Measurements from ENCODE around the gene BAHCC1. TPM values are rescaled to one million over a fixed set of nuclear protein-coding genes. Genes with fewer than 3 reads are reported as not detected.

The BAHCC1 gene
- total RNA-seq, 1 experiment from 2014 or later, result 11.6 TPM

DNA sequence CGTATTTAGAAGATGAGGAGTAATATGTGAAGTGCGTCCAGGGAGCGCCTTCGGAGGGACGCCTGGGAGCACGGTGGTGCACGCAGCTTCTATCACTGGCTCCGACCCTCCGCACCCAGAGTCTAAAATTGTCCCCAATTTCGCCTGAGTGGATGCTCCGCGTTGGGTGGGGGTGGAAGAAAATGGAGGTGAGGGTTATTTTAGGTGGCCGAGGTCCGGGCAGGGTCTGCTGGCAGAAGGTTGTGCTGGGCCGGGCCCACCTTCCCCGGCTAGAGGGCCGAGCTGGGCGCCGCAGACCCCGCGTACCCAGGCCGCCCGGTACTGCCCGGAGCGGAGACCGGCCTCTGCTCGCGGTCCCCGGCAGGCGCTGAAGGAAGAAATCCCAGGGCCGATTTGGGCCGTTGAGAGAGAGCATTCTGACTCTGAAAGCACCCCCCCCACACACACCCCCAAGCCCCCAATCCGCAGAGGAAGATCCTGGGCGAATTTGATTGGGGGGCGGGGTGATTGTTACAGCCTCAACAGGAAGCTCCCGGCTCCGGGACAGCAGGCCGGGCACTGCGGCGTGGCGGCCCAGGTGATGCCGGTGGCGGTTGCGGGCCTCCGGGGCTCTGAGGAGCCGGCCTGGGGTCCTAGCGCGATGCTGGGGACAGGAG is 3.0 kb downstream of the BAHCC1 start:
- DNase-seq (ENCODE audit: low spot score), result peak; percentile 25

DNA sequence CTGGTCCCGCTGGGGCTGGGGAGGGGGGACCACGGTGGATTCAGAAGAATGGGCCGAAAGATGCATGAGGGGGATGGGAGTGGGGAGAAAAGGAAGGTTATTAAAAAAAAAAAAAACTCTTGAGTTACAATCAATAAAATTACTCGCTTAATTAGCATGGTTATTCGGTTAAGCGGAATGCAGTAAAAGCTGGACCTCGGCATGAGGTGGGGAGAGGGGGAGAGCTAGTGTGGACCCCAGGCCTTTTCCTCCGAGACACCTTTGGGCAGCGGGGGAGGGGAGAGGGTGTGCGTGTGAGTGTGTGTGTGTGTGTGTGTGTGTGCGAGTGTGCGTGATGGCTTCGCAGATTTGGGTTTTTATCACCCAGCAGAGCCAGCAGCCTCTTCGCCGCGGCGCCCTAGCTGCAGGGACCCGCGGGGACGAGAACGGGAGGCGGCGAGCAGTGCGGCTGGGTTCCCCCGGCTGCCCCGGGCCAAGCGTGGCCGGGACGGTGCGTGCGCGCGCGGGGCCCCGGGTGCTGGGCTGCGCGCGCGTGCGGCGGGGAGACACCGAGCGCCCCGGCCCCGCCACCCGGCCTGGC is 3.7 kb downstream of the BAHCC1 start:
- peak; percentile 28 for DNase-seq (ENCODE audit: low spot score)

DNA sequence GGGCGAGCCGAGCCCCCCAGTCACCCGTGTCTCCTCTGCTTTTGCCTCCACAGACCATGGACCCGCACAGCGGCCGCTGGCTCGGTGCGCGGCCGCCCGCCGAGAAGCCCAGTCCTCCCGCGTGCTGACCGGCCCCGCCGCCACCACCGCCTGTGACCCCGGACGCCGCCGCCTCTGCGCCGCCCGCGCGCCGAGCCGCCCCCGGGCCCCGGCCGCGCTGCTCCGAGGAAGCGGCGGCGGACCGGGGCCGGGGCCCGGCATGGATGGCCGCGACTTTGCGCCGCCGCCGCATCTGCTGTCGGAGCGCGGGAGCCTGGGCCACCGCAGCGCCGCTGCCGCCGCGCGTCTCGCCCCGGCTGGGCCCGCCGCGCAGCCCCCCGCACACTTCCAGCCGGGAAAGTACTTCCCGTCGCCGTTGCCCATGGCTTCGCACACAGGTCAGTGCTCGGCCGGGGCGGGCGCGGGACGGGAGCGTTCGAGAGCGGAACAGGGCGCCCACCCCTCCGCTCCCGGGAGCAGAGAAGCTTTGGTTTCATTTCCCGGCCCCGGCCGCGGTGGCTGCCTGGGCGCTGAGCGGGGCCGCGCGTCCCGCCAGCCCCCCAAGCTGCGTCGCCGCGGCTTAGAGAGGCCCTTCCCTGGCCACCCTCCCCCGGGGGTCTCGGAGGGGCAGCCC is 4.4 kb downstream of the BAHCC1 start:
- no peak for DNase-seq (ENCODE audit: low spot score)

DNA sequence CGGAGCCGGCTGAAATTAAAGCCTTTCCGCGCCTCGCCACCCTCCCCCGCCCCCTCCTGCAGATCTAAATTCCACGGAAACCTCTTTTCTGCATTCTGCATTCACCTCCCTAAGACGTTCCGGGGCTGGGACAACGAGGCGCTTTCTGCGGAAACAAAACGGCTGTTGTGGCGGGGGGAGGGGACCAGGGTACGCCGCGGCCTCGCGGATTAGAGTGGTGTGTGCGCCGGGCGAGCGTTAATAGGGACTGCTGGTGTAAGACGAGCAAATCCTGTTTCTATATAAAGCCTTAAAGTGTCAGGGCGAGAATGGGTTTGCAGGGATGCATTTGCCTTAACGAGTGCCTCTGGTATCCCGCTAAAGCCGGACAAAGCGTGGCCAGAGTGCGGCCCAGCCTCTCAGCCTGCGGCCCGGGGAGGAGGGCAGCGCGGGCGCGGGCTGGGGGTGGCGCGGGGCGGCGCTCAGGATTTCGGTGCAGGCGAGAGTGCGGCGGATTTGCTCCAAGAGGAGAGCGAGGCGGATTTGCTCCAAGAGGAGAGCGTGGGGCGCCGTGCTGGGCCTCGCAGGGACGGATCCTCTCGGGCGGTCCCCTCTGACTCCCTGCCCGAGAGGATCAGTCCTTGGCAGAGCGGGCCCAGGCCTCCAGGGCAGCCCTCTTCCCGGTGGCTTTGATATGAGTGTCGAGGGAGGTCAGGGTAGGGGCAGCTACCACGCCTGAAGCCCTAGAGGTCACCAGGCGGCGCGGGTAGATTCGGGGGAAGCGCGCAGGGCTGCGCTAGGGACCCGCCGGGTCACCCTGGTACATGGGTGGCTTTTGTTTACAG is 5.1 kb downstream of the BAHCC1 start:
- DNase-seq (ENCODE audit: low spot score), result peak; percentile 43

DNA sequence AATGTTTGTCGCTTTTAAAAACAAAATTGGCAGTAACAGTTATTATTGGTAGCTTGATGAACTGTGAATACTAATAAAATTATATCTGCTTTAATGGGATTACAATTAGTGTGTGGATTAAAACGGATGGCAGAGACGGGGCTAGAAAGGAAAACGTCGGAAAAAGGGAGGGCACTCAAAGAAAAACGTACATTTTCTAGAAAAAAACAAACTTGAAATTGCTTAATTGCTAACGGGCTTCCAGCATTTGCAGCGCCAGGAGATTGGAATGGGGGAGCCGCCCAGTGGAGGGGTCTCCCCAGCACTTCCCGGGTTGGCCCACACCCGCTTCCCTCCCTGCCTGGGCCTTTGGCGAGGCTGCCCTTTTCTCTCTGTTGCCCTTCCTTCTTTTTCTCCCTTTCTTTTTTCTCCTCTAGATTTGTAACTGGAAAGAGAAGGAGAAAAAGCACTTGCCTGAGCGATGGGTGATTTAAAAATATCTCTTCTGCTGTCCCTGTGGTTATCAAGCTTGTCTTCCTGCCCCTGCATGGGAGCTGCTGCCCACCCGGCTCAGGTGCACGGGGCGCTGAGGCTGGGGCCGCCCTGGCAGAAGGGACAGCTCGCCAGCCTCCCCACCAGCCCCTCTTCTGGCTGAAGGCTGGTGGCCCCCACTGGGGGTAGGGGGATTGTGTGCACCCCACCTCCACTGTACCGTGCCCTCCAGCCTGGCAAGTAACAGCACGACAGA is 5.9 kb downstream of the BAHCC1 start:
- no peak for DNase-seq (ENCODE audit: low spot score)

DNA sequence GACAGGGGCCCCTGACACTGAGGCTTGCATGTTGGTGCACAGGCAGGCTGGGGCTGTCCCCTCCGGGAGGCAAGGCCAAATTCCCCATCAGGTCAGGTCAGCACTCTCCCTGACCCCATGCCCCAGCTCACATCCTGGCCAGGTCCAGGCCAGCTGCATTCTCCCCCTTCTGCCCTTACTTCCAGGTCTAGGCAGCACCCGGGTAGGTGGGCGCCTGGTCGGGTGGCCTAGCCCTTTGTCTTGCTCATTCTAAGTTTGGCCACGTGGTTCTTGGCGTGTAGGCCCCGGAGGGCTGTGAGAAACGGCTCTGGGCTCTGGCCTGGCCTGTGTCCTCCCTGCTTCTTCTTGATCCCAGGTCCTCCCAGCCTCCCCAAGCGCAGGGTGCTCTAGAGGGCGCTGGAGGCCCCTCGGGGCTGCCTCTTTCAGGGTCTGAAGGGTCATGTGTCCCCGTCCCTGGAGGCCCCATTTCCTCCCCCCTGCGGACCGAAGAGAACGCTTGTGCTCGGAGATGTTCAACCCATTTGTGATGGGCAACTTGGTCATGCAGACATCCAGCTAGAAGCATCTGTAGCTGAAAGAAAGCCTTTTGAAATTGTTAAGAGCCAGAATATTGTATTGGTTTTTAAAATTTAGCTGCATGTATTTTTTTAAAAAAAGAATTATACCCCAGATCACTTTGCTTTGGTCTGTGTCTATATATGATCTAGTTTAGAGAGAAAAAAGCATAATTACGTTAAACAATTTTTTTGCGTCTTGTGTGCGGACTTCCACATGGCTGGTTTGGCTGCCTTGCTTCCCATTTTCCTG is 6.7 kb downstream of the BAHCC1 start:
- no peak for DNase-seq (ENCODE audit: low spot score)

DNA sequence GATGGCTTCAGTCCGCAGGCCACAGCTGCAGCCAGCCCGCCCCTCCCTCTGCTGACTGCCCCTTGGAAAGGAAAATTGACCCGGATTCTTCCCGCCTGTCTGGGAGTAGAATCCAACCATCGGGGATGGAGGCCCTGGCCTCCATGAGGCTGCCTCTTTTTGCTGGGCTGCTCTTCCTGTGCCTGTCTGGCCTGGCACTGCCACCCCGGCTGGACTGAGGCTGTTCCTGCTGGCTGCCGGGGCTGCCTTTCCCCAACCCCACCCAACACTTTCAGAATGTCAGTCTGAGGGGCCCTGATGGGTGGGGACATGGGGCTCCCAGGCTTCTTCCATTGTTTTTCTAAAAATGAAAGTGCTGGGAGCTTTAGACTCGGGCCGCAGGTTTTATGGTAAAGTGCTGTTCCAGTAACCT is 7.3 kb downstream of the BAHCC1 start:
- DNase-seq (ENCODE audit: low spot score), result no peak

DNA sequence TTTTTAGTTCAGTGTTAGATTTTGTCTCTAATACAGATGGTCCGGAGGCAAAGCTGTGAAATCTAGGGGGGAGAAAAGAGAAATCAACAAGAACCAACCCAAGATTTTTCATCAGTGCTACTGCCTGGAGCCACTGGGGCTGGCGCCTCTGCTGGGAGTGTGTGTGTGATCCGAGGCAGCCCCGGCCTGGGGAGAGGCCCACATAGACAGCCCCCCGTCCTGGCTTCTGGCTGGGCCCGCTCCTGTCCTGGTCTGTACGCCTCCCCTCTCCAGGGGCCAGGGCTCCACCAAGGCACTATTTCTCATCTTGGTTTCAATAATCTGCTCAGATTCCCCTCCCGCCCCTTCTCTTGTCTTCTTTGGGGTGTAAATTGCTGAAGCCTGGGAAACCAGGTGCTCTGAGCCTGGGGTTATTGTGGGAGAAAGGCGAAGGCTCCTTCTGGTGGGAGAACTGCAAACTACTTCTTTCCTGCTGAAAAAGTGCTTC is 7.8 kb downstream of the BAHCC1 start:
- DNase-seq (ENCODE audit: low spot score), result no peak

DNA sequence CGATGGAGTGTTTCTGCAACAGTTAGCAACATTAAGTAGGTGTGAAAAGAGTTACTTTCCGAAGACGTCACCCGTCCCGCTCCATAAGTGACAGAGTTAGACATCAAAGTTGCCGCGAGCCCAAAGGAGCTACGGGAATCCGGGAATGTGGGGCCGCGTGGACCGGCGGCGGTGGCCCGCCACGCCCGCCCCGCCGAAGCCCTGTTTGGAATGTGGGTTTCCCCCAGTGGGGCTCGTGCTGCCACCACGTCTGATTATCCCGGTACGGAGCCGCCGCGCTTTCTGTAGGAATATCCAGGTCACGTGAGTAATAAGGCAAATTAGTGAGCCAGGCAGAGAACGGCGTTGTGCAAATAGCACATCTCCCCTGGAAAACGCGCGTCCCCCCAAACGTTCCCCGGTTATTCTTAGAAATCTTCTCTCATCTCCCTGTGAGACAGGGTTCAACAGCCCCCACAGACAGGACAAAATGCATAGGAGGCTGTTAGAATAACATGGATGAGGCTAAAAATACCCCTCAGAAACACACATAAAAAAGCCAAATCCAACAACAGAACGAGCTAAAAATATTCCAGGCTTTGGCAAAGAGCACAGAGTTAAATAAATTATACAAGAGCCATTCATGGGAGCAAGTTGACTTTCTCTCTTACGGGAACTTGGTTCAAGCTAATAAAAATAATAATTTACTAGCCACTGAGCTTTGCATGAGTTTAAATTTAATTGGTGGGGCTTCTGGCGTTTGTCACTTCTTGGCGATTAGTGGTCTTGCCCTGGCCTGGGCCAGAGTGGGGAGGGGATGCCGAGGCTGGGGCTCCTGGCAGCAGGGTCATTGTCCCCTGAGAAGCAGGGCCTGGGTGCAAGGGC is 8.6 kb downstream of the BAHCC1 start:
- DNase-seq (ENCODE audit: low spot score), result no peak

DNA sequence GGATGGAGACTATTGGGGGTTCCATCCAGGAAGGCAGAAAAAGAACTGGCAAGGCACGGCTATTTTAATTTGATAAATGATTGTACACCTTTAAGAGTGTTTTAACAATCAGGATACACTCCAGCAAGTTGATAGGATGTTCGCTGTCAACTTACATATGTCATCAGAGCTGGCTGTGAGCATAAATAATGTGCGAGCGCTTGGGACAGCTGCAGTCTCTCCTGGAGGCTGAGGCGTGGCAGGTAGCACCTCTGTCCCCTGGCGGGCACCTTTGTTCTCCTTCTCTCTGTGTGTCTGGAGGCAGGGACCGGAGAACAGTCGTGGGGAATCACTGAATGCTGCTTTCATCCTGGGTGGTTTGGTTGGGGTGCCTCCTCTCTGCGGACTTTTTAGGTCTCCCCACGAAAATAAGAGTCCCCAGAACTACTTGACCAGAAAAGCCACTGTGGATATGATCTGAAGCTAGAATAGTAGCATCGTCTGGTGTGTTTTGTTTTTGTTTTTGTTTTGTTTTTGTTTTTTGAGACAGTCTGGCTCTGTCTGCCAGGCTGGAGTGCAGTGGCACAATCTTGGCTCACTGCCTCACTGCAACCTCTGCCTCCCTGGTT is 9.4 kb downstream of the BAHCC1 start:
- DNase-seq (ENCODE audit: low spot score), result peak; percentile 20

DNA sequence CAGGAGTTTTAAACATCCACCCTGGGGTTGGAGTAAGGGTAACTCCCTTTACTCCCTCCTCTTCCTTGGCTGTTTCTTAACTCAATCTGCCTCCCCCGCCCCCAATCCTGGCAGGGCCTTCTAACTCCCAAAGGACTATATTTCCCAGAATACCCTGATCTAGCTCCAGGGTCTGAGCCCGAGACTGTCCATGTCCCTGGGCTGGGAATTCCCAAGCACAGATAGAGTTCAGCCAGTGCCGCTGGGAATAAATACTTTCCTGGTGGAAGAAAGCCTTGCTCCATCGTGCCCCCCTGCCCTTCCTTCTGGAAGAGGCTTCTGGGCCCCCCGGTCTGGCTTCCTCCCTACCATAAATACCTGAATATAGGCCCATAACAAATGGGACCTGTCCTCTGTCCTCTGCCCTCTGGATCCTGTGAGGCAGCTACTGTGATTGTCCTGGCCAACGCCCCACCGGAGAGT is 10.2 kb downstream of the BAHCC1 start:
- DNase-seq (ENCODE audit: low spot score), result no peak

DNA sequence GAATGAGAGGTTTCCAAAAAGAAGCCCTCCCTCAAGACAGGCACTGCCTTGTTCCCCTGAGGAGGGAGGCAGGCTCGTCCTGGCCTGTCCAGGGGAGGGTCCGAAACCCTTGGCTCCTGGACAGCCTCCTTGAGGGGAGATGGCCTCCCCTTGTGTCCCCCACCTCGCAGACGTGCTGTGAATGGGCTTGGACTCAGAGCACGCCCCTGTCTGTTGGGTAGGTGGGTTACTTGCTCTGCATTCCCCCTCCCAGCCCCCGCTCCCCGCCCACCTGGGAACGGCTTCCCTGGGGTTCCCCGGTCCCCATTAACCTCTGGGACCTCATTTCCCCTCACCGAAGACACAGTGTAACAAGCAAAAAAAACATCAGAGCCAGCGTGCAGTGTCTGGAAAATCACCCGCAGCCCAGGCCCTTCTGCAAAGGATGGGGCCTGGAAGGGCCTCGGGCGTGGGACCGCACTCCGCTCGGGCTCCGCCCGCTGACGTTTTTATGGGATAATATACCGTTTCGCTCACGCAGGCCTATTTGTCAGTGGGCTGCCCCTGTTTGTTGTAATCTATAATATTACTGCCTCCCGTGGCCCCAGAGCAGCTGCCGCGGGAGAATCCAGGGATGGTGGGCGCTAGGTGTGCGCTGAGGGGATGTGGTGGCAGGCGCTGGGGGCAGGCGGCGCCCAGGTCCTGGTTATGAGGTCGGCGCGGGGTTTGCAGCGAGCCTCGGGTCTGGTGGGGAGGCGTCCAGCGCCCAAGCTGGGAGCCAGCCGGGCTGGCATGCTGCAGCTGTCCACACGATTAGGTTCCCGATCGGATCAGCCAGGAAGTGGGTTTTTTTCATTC is 11.1 kb downstream of the BAHCC1 start:
- DNase-seq (ENCODE audit: low spot score), result no peak

DNA sequence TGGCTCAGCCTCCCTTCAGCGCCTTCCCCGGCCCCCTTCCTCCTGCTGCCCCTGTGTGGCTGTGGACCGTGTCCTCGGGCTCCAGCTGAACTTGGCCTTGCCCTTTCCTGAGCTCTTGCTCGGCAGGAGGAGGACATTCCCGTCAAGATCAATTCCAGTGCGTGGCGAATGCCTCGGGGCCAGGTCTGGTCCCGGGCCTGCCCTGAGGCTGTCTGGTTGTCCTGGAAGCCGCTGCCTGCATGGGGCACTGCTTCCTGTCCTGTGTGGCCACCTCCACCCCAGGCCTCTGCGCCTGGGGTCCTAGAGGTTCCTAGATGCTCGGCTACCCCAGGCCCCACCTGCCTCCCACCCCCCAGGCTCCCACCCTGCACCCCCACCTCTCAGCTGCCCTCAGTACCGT is 12.8 kb downstream of the BAHCC1 start:
- DNase-seq (ENCODE audit: low spot score), result no peak

DNA sequence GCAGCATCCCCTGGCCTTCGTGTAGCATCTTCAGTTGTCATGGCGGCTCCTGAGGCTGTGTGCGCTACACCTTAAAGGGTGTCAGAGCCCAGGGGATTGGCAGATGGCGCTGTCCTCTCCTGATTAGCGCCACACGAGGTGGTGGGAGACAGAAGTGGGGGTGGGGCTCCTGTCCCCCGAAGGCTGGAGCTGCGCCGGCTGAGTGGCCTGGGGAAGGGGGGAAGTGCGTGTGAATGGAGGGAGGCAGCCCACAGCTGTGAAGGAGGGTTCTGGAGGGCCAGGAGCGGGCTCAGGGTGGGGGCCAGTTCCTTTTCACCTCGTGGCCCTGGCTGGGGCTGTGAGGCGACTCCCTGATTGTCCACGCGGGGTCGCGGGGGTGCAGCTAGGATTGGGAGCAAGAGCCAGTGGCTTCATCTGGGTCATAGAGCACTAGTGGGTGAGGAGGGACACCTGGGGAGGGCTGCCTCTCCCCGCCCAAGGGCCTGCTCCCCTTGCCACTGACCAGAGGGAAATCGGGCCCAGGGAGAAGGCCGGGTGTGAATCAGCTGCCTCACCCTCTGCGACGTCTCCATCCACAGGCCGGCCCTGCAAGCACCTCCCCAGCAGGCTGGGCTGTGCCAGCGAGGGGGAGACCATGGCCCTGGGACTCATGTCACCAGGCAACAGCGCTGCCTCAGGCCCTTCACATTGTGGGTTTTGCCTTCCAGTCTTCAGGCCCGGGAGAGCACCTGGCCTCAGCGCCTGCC is 14.1 kb downstream of the BAHCC1 start:
- DNase-seq (ENCODE audit: low spot score), result no peak

DNA sequence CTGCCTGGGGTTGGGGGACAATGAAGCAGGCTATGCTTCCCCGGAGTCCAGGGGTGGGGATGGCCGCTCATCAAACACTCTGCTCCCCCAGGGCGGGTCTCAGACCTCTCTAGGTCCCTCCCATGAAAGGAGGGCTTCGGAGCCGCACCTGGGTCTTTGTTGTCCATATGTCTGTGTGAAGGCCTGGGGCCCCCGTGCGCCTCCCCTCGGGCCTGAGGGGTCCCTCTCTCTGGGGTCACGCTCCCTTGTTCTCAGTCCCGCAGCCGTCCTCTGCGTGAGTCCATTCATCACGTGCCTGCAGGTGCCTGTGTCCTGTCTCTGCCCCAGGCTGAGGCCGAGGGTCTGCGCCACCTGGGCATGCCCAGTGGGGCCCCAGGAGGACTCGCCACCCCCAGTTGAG is 15.6 kb downstream of the BAHCC1 start:
- DNase-seq (ENCODE audit: low spot score), result no peak

DNA sequence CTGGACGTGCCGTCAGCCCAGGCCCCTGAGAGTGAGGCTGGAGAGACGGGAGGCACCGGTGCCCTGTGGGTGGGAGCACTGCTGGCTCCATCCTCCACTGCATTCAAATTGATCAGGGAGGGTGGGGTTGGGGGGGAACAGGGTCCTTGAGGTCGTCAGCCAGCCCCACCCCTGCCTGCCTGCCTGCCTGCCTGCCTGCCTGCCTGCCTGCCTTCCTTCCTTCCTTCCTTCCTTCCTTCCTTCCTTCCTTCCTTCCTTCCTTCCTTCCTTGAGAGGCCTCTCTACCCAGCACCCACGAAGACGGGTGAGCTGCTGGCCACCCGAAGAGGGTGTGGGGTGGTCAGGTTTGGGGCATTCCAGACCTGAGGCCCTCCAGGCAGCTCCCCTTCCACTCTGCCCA is 16.0 kb downstream of the BAHCC1 start:
- DNase-seq (ENCODE audit: low spot score), result no peak

DNA sequence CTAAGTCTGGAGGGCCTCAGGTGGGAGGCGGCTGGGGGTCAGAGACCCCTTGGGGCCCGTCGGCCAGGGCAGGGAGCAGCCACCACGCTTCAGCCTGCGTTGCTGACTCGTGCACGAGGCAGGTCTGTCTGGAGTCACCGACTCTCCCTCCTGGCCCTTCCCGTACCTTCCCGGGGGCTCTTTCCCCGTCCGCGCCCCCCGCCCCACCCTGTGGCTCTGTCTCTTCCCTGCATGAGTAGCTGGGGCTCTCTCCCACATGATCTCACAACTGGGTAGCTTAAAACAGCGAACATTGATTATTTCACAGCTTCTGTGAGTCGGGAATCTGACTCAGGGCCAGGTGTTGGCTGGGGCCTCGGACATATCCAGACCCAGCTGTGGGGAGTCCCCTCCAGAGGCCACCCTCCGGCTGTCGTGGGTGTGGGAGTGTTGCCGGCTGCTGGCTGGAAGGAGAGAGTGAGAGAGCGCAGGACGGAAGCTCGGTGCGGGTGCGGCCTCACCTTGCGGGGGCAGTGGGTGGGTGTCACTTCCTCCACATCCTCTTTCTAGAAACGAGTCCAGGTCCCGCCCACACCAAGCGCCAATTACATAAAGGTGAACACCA is 17.3 kb downstream of the BAHCC1 start:
- no peak for DNase-seq (ENCODE audit: low spot score)

Data from HT-29 (cell line).